ENCODE data around the gene ATAD3B. TPM values are rescaled to one million over a fixed set of nuclear protein-coding genes. Genes with fewer than 3 reads are reported as not detected.

ATAD3B gene
- total and polyA plus RNA-seq, 2 of the 4 experiments (the other 2 are of a cell fraction): 13.8 to 29.0 TPM

- TF ChIP-seq MAZ (IDR thresholded peaks at IDR 0.05; ENCODE audit: borderline replicate concordance, low read depth, low read length): no peak
Observed at GRCh38 chr1:1536019-1536937, 64.7 kb downstream of the ATAD3B start (continued).

DNA sequence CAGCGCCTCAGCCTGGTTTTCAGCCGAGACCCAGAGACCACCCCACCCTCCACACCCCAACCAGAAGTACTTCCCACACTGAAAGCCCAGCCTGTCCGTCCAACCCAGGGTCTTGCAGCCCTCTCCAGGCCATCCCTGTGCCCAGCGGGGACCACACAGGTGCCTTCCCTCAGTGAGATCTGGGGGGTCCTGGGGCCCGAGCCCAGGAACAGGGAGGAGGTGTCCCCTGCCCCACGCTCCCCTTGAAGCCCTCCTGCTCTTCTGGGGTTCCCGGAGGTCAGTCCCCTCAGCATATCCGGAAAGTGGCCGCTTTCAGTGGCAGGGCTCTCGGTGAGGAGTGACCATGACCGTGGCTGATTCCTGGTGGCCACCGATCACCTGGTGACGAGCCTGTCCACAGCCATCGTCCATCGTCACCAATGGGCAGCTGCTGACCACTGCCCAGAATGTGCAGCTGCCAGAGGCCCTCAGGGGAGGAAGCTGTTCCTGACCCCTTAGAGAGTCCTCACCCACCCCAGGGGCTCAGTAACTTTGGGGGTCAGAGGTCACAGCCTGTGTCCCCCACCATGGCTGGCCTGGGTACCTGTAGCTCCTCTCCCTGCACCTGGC lies 65.5 kb downstream of the ATAD3B start:
- Histone ChIP-seq H4K5ac (ENCODE audit: low read depth, low read length) (no peak overlapping the region), H2BK120ac (ENCODE audit: low read depth, low read length) (no peak overlapping the region), H3K9me3 (ENCODE audit: control insufficient read depth, insufficient read depth, low read length) (no peaks in the 10 kb centered on the region; the same call in 1 of the 2 replicates), H3K56ac (ENCODE audit: extremely low read depth, insufficient read depth, low read length) (no peak overlapping the region), H2AFZ (replicated peaks; ENCODE audit: low read length, poor library complexity) (no peak overlapping the region), H2BK15ac (ENCODE audit: low read depth, low read length) (no peak overlapping the region), H2AK9ac (replicated peaks; ENCODE audit: low read depth, low read length, poor library complexity) (peak overlapping the region; percentile 70), H3K27me3 (ENCODE audit: control insufficient read depth, insufficient read depth, low read length) (no peaks in the 10 kb centered on the region), H3K27ac (ENCODE audit: insufficient read depth, low read length) (no peak overlapping the region), H3K4me2 (ENCODE audit: low read depth, low read length) (no peak overlapping the region), H3K4me3 (ENCODE audit: insufficient read depth, low read depth, low read length) (no peak overlapping the region), H3K18ac (ENCODE audit: low read depth, low read length) (no peak overlapping the region), H3K4ac (ENCODE audit: low read depth, low read length) (no peak overlapping the region), H4K20me1 (ENCODE audit: insufficient read depth, low read length) (peaks cover 25% of the 10 kb centered on the region), H2BK20ac (ENCODE audit: low read depth, low read length) (no peak overlapping the region), H3K36me3 (ENCODE audit: control insufficient read depth, insufficient read depth, low read length) (peaks cover 33% of the 10 kb centered on the region), H3K9me1 (ENCODE audit: insufficient read depth, low read length) (peaks cover 17% of the 10 kb centered on the region), H3K4me1 (ENCODE audit: control insufficient read depth, insufficient read depth, low read length) (peaks cover 14% of the 10 kb centered on the region), H2AK5ac (ENCODE audit: low read depth, low read length) (no peak overlapping the region), H2BK5ac (ENCODE audit: low read depth, low read length, poor library complexity, severe bottlenecking) (no peak overlapping the region), H4K8ac (ENCODE audit: low read depth in 2 of 2, low read length in 2 of 2) (no peak overlapping the region), H4K91ac (ENCODE audit: insufficient read depth, low read depth, low read length) (no peak overlapping the region), H3K9ac (ENCODE audit: low read depth, low read length) (no peak overlapping the region), H3K79me1 (ENCODE audit: low read depth in 1 of 2, low read length in 2 of 2) (peaks cover 10 to 44% of the 10 kb centered on the region in 2 experiments), H3K14ac (replicated peaks; ENCODE audit: low read depth, low read length) (no peak overlapping the region), H3K23ac (ENCODE audit: low read depth, low read length) (no peak overlapping the region)
- in situ Hi-C loops (cut with MboI; ENCODE audit: low sequenced_read_pairs) (no loop called here), dilution Hi-C loops (cut with HindIII; ENCODE audit: low sequenced_read_pairs, unreplicated experiment) (no loop called here), intact Hi-C loops (cut with micrococcal nuclease) (no loop called here)
- ChIA-PET POLR2A (ENCODE audit: unreplicated experiment) (no interaction called here), CTCF (no interaction called here)
- DNase-seq: no peak
- 88% methylated on average over 8 of the region's 15 CpGs; no CpG with 5 or more reads in 1 of the 2 experiments for WGBS, 2 experiments (ENCODE audit: extremely low coverage in 2 of 2, insufficient read length in 1 of 2)
- ATAC-seq (ENCODE audit: low read depth): no peak
- no TSS peak for BruUV-seq (replicated peaks)
- TF ChIP-seq RAD21 (IDR thresholded peaks at IDR 0.05; ENCODE audit: low read length): no peak
- TF ChIP-seq SMC3 (IDR thresholded peaks at IDR 0.05; ENCODE audit: low read depth, low read length): no peak
- no peak for TF ChIP-seq RFX5 (IDR thresholded peaks at IDR 0.05; ENCODE audit: low read depth, low read length)
- TF ChIP-seq RCOR1 (IDR thresholded peaks at IDR 0.05; ENCODE audit: insufficient replicate concordance, low read length): no peak
- TF ChIP-seq USF2 (IDR thresholded peaks at IDR 0.05; ENCODE audit: low read depth, low read length): no peak
- no peak for TF ChIP-seq ELK1 (IDR thresholded peaks at IDR 0.05; ENCODE audit: borderline replicate concordance, low read depth, low read length)
- no peak for TF ChIP-seq CEBPB (IDR thresholded peaks at IDR 0.05; ENCODE audit: low read depth, low read length)
- no peak for TF ChIP-seq MAZ (IDR thresholded peaks at IDR 0.05; ENCODE audit: borderline replicate concordance, low read depth, low read length)
- TF ChIP-seq CHD1 (IDR thresholded peaks at IDR 0.05; ENCODE audit: low read depth, low read length): no peak
- TF ChIP-seq FOS (IDR thresholded peaks at IDR 0.05; ENCODE audit: low read depth, low read length): no peak
- no peak for TF ChIP-seq MXI1 (IDR thresholded peaks at IDR 0.05; ENCODE audit: borderline replicate concordance, low read depth, low read length)
- no peak for TF ChIP-seq POLR2A (IDR thresholded peaks at IDR 0.05; ENCODE audit: low read depth, low read length)
